ENCODE measurements around the gene CT45A5.
"Not testable (repeated sequence)": the region's sequence is repeated elsewhere in the genome, so short reads cannot be mapped to it uniquely, and the experiment has no call there.

DNA sequence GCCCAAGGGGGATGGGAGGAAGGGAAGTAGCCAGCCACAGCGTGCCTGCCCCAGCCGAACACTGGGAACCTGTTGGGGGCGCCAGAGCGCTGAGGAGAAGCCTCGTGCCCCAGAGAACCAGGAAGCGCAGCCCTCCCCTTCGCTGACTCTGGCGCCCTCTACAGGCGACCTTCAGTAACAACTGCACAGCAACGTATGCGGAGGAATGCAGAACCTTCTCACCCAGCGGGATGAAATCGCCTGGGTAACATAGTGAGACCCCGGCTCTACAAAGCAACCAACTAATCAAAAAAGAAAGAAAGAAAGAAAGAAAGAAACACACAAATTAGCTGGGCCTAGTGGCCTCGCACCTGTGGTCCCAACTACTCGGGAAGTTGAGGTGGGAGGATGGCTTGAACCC lies 17.4 kb upstream of the CT45A5 start, which contains the start of gene CT45A6:
- not testable (repeated sequence) for TF ChIP-seq SUZ12 (IDR thresholded peaks at IDR 0.05; ENCODE audit: extremely low read depth, insufficient read depth, insufficient read length); YY1 (IDR thresholded peaks at IDR 0.05; ENCODE audit: insufficient read depth, insufficient read length); ZNF274 (IDR thresholded peaks at IDR 0.05; ENCODE audit: low read depth, low read length)

All from NT2/D1 (cell line).